PFSK-1 (cell line): ENCODE data around the gene TRIM54.

Source experiments
- FOXP2 ChIP-seq: optimal IDR thresholded peaks from 2 replicates; pipeline ENCODE3; 2011; ENCODE audit warnings: borderline replicate concordance, control low read depth, inconsistent platforms; ENCODE audit not compliant: insufficient read depth; ENCODE audit errors: extremely low read length, extremely low read depth
- POLR2AphosphoS5 ChIP-seq: IDR thresholded peaks from 2 replicates; pipeline ENCODE4 v1.6.1; 2012; ENCODE audit warnings: low read depth, mild to moderate bottlenecking, control low read depth, low read length, moderate library complexity
- REST ChIP-seq, 2 experiments: IDR thresholded peaks; 2 replicates each; pipeline versions ENCODE4 v1.6.1 to v1.8.0; 2011 to 2012; ENCODE audit warnings: low read depth in 2 of 2, low read length in 2 of 2, control low read depth in 1 of 2, inconsistent platforms in 1 of 2, mild to moderate bottlenecking in 1 of 2, moderate library complexity in 1 of 2; ENCODE audit not compliant: insufficient read depth in 1 of 2
- SIN3A ChIP-seq: IDR thresholded peaks from 2 replicates; pipeline ENCODE4 v1.6.1; 2012; ENCODE audit warnings: mild to moderate bottlenecking, low read length, moderate library complexity, borderline replicate concordance; ENCODE audit not compliant: insufficient read depth
- TAF1 ChIP-seq: IDR thresholded peaks from 2 replicates; pipeline ENCODE4 v1.6.1; 2012; ENCODE audit warnings: low read length, control low read depth, borderline replicate concordance; ENCODE audit not compliant: insufficient read depth

TRIM54 gene

GRCh38 chr2:27251766-27252165, 30.5 kb upstream of the TRIM54 start:
- TF ChIP-seq REST (IDR thresholded peaks at IDR 0.05; ENCODE audit: insufficient read depth in 1 of 2, low read depth in 2 of 2, low read length in 2 of 2) (no peak), POLR2AphosphoS5 (no peak), SIN3A (no peak), TAF1 (no peak), FOXP2 (no peak)

GRCh38 chr2:27255187-27255586, 27.0 kb upstream of the TRIM54 start:
- TF ChIP-seq POLR2AphosphoS5 (no peak), REST (IDR thresholded peaks at IDR 0.05; ENCODE audit: insufficient read depth in 1 of 2, low read depth in 2 of 2, low read length in 2 of 2) (no peak), TAF1 (no peak), SIN3A (no peak), FOXP2 (no peak)

- TF ChIP-seq SIN3A (no peak), TAF1 (no peak)
These were observed 26.6 kb upstream of the TRIM54 start for GRCh38 chr2:27255660-27256059.

- TF ChIP-seq FOXP2 (no peak), REST (IDR thresholded peaks at IDR 0.05; ENCODE audit: insufficient read depth in 1 of 2, low read depth in 2 of 2, low read length in 2 of 2) (no peak), TAF1 (no peak), SIN3A (no peak), POLR2AphosphoS5 (no peak)
These were observed 25.3 kb upstream of the TRIM54 start for GRCh38 chr2:27256855-27257454.

- TF ChIP-seq FOXP2 = no peak
- no peak for TF ChIP-seq POLR2AphosphoS5
- TF ChIP-seq TAF1 = no peak
- TF ChIP-seq REST (IDR thresholded peaks at IDR 0.05; ENCODE audit: insufficient read depth in 1 of 2, low read depth in 2 of 2, low read length in 2 of 2) = no peak
- no peak for TF ChIP-seq SIN3A
These were observed 24.2 kb upstream of the TRIM54 start for GRCh38 chr2:27258051-27258450.
